GM18520 (cell line): ENCODE measurements around the gene ALPI.

Experiments used
- ATAC-seq: cut with Tn5 transposase; IDR thresholded peaks from one replicate; pipeline ENCODE4 v1.9.1; 2021; ENCODE audit not compliant: unreplicated experiment

The ALPI gene

GRCh38 chr2:232495292-232495691 is 39.3 kb downstream of the ALPI start:
- no peak for ATAC-seq

GRCh38 chr2:232496501-232497270 is 40.7 kb downstream of the ALPI start:
- no peak for ATAC-seq

- ATAC-seq = no peak
These were observed 41.4 kb downstream of the ALPI start for GRCh38 chr2:232497348-232497747.

- no peak for ATAC-seq
These were observed 42.5 kb downstream of the ALPI start for GRCh38 chr2:232498452-232498851.

GRCh38 chr2:232501331-232501771 is 45.4 kb downstream of the ALPI start:
- ATAC-seq = no peak

- ATAC-seq = no peak
These were observed 45.9 kb downstream of the ALPI start for GRCh38 chr2:232501794-232502390.

GRCh38 chr2:232502511-232502910 is 46.6 kb downstream of the ALPI start:
- ATAC-seq = no peak

- no peak for ATAC-seq
These were observed 47.2 kb downstream of the ALPI start for GRCh38 chr2:232502911-232503808.

- ATAC-seq = no peak
These were observed 47.9 kb downstream of the ALPI start for GRCh38 chr2:232503809-232504323.

GRCh38 chr2:232504438-232504837 is 48.5 kb downstream of the ALPI start:
- ATAC-seq = no peak

- no peak for ATAC-seq
These were observed 49.9 kb downstream of the ALPI start for GRCh38 chr2:232505856-232506255.

GRCh38 chr2:232506709-232507108 is 50.8 kb downstream of the ALPI start:
- ATAC-seq = no peak

- no peak for ATAC-seq
These were observed 52.3 kb downstream of the ALPI start for GRCh38 chr2:232508251-232508650.
